ENCODE measurements around the gene PPP2R5A. TPM values are rescaled to one million over a fixed set of nuclear protein-coding genes. Genes with fewer than 3 reads are reported as not detected.

PPP2R5A gene
- total and polyA plus RNA-seq, 2 of the 13 experiments (the other 11 are each of a cell fraction or from before 2014, with no cell fraction given) = 22.0 to 31.4 TPM

- TF ChIP-seq ZNF275 (CRISPR knock-in tag; IDR thresholded peaks at IDR 0.05; ENCODE audit: borderline replicate concordance) = no peak
- no peak for TF ChIP-seq ZNF777 (CRISPR knock-in tag; IDR thresholded peaks at IDR 0.05)
- TF ChIP-seq RXRA (CRISPR knock-in tag; IDR thresholded peaks at IDR 0.05) = peak; percentile 21; the same call in 1 of the 2 replicates
- no peak; the same call in none of the 2 replicates for TF ChIP-seq MIXL1 (CRISPR knock-in tag; IDR thresholded peaks at IDR 0.05)
- TF ChIP-seq TFDP2 (CRISPR knock-in tag; IDR thresholded peaks at IDR 0.05) = no peak
- peak; percentile 91 for TF ChIP-seq ZBTB7B (CRISPR knock-in tag; IDR thresholded peaks at IDR 0.05)
- TF ChIP-seq U2AF2 (IDR thresholded peaks at IDR 0.05; ENCODE audit: low read depth, low read length) = no peak
- TF ChIP-seq ZNF878 (CRISPR knock-in tag; IDR thresholded peaks at IDR 0.05) = peak; percentile 54; the same call in 1 of the 2 replicates
- 0 out of 2 replicates have a peak, but pooled peaks have one; percentile 29 for TF ChIP-seq KLF9 (CRISPR knock-in tag; IDR thresholded peaks at IDR 0.05; ENCODE audit: low read depth)
- no peak for TF ChIP-seq ZNF572 (CRISPR knock-in tag; IDR thresholded peaks at IDR 0.05)
- no peak; the same call in 1 of the 2 replicates for TF ChIP-seq GATAD1 (CRISPR knock-in tag; IDR thresholded peaks at IDR 0.05)
- TF ChIP-seq THAP7 (CRISPR knock-in tag; IDR thresholded peaks at IDR 0.05) = no peak
- TF ChIP-seq NKX3-1 (CRISPR knock-in tag; IDR thresholded peaks at IDR 0.05) = no peak
- TF ChIP-seq ELF3 (CRISPR knock-in tag; IDR thresholded peaks at IDR 0.05) = peak; percentile 78
- no peak for TF ChIP-seq ZBTB4 (CRISPR knock-in tag; IDR thresholded peaks at IDR 0.05; ENCODE audit: borderline replicate concordance)
- no peak for TF ChIP-seq GFI1 (CRISPR knock-in tag; IDR thresholded peaks at IDR 0.05; ENCODE audit: borderline replicate concordance)
- no peak; the same call in 1 of the 2 replicates for TF ChIP-seq NR2C2 (CRISPR knock-in tag; IDR thresholded peaks at IDR 0.05; ENCODE audit: borderline replicate concordance)
- TF ChIP-seq DBP (CRISPR knock-in tag; IDR thresholded peaks at IDR 0.05; ENCODE audit: not compliant biosample characterization) = no peak
- TF ChIP-seq REPIN1 (CRISPR knock-in tag; IDR thresholded peaks at IDR 0.05; ENCODE audit: borderline replicate concordance, low read depth) = peak; percentile 65
- TF ChIP-seq ZNF704 (CRISPR knock-in tag; IDR thresholded peaks at IDR 0.05; ENCODE audit: borderline replicate concordance) = no peak
- no peak for TF ChIP-seq ZNF253 (CRISPR knock-in tag; IDR thresholded peaks at IDR 0.05; ENCODE audit: borderline replicate concordance)
- no peak for TF ChIP-seq ZNF543 (CRISPR knock-in tag; IDR thresholded peaks at IDR 0.05)
Measured at GRCh38 chr1:212255705-212256307, 29.4 kb upstream of the PPP2R5A start (continued).

Measured in HepG2 (cell line).